HL-60 (cell line): ENCODE data around the gene AKAP13.

Experiments
- POLR2AphosphoS5 ChIP-seq: IDR thresholded peaks from 2 replicates; pipeline ENCODE4 v1.6.1; 2012; ENCODE audit warnings: low read depth
- SPI1 ChIP-seq: IDR thresholded peaks from 2 replicates; pipeline ENCODE4 v1.6.1; 2012; ENCODE audit warnings: low read depth, mild to moderate bottlenecking, borderline replicate concordance
- TF ChIP-seq, protein P1 (sequence below): IDR thresholded peaks from one replicate; pipeline ENCODE4 v1.5.1; 2011; ENCODE audit warnings: low read length, control low read depth, inconsistent platforms; ENCODE audit not compliant: insufficient read depth

DNA sequence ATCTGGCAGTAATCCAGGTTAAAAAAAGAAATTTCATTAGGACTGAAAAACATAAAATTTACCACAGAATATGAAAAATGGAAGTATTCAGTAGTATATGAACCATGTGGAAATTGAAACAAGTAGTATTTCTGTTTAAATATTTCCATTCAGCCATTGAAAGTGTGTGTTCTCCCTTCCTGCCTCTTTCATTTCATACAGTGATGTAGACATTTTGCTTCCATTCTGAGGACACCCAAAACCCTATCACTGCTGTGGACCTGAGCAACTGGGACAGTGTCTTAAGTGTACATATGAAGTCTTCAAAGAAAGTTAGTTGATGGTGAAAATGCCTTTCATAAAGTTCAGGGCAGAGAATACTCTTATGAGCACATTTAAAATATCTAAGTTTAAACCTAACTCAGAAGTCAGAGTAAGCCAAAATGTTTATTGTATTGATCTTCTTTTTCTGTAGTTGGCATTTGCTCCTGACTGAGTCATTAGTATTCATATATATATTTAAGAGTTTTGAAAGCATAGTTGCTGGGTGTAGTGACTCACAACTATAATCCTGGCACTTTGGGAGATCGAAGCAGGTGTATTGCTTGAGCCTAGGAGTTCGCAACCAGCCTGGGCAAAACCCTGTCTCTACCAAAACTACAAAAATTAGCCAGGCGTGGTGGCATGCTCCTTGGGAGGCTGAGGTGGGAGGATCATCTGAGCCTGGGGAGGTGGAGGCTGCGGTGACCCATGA, 215.6 kb downstream of the AKAP13 start:
- TF ChIP-seq, protein P1, sequence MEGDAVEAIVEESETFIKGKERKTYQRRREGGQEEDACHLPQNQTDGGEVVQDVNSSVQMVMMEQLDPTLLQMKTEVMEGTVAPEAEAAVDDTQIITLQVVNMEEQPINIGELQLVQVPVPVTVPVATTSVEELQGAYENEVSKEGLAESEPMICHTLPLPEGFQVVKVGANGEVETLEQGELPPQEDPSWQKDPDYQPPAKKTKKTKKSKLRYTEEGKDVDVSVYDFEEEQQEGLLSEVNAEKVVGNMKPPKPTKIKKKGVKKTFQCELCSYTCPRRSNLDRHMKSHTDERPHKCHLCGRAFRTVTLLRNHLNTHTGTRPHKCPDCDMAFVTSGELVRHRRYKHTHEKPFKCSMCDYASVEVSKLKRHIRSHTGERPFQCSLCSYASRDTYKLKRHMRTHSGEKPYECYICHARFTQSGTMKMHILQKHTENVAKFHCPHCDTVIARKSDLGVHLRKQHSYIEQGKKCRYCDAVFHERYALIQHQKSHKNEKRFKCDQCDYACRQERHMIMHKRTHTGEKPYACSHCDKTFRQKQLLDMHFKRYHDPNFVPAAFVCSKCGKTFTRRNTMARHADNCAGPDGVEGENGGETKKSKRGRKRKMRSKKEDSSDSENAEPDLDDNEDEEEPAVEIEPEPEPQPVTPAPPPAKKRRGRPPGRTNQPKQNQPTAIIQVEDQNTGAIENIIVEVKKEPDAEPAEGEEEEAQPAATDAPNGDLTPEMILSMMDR: no peak
- no peak for TF ChIP-seq SPI1
- no peak for TF ChIP-seq POLR2AphosphoS5
